Adipocyte (in vitro differentiated cells): Measurements from ENCODE around the gene LGI2.

Experiments
- DNase-seq: peaks from one replicate; pipeline ENCODE4 v3.0.0-alpha.2; 2015; ENCODE audit warnings: low read depth
- H3K27me3 ChIP-seq: replicated peaks from 2 replicates; pipeline ENCODE4 v1.7.0; 2013; ENCODE audit warnings: mild to moderate bottlenecking, low read length, moderate library complexity; ENCODE audit not compliant: control insufficient read depth, insufficient read depth
- H3K36me3 ChIP-seq: 2 replicates; pipeline ENCODE4 v1.7.0; 2013; ENCODE audit warnings: low read length, mild to moderate bottlenecking, moderate library complexity; ENCODE audit not compliant: control insufficient read depth, insufficient read depth, severe bottlenecking
- H3K4me1 ChIP-seq: 2 replicates; pipeline ENCODE4 v1.7.0; 2013; ENCODE audit warnings: mild to moderate bottlenecking, low read length, moderate library complexity; ENCODE audit not compliant: control insufficient read depth, insufficient read depth
- H3K4me3 ChIP-seq: 2 replicates; pipeline ENCODE4 v1.7.0; 2013; ENCODE audit warnings: mild to moderate bottlenecking, low read length, moderate library complexity
- H3K9ac ChIP-seq: 2 replicates; pipeline ENCODE4 v1.7.0; 2013; ENCODE audit warnings: mild to moderate bottlenecking, low read length, moderate library complexity
- H3K9me3 ChIP-seq: 2 replicates; pipeline ENCODE4 v1.7.0; 2013; ENCODE audit warnings: mild to moderate bottlenecking, low read length, moderate library complexity; ENCODE audit not compliant: control insufficient read depth

Gene LGI2

DNA sequence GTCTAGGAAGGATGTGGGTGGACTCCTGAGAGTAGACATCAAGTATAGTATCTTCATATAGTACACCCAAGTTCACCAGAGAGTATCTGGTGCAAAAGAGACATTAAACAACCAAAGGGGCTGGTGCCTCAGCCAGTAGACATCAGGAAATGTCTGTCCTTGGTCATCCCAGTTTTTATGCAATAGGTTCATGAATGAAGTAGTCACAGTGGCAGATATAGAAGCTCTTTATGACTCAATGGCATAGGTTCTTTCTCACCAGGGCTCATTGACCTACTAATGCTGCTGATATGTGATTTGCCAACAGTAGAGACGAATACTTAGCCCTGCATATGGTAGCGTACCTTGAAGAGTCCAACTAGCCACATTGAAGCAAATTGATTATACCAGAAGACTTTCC, 72.9 kb downstream of the LGI2 start:
- peaks cover 8% of the 10 kb centered on the region for H3K9me3 ChIP-seq
- H3K4me3 ChIP-seq, result no peak overlapping the region
- DNase-seq, result no peak
- no peak overlapping the region for H3K9ac ChIP-seq
- no peaks in the 10 kb centered on the region for H3K4me1 ChIP-seq
- no peaks in the 10 kb centered on the region for H3K27me3 ChIP-seq
- H3K36me3 ChIP-seq, result no peaks in the 10 kb centered on the region

DNA sequence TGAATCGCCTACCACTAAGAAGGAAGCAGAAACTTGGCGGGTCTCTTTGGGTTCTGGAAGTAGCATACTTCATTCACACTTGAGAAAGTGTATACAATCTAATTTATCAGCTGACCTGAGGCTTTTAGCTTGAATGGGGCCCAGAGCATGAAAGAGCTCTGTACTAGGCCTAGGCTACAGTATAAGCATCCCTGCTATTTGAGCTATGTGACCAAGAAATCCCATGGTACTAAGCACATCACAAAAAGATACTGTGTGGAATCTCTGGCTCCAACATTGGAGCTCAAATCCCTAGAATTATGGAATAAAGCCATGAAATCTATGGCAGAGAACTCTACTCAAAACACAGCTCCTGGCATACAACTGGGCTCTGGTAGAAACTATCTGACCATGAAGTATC, 74.0 kb downstream of the LGI2 start:
- Histone ChIP-seq H3K4me1 (no peaks in the 10 kb centered on the region), H3K9ac (no peak overlapping the region), H3K9me3 (peaks cover 8% of the 10 kb centered on the region), H3K4me3 (no peak overlapping the region), H3K36me3 (no peaks in the 10 kb centered on the region), H3K27me3 (no peaks in the 10 kb centered on the region)
- DNase-seq, result no peak

DNA sequence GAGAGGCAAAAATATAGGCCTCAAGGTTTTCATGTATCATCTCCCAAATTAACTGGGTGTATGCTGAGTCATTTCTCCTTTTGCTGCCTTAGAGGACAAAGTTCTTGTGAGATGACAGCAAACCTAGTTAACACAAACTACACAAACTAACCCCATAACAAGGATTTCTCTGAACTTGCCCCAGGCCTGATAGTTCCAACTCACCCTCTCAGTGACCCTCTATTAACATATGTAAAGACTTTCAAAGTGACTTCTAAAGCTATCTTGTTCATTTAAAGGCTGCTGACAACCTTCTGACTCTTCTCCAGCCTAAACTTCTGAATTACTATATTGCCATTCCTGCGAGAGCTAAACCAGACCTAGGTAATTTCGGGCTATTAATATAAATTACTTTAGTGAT, 74.7 kb downstream of the LGI2 start:
- Histone ChIP-seq H3K9me3 (peaks cover 8% of the 10 kb centered on the region), H3K27me3 (no peaks in the 10 kb centered on the region), H3K36me3 (no peaks in the 10 kb centered on the region), H3K4me3 (no peak overlapping the region), H3K4me1 (no peaks in the 10 kb centered on the region), H3K9ac (no peak overlapping the region)
- no peak for DNase-seq

DNA sequence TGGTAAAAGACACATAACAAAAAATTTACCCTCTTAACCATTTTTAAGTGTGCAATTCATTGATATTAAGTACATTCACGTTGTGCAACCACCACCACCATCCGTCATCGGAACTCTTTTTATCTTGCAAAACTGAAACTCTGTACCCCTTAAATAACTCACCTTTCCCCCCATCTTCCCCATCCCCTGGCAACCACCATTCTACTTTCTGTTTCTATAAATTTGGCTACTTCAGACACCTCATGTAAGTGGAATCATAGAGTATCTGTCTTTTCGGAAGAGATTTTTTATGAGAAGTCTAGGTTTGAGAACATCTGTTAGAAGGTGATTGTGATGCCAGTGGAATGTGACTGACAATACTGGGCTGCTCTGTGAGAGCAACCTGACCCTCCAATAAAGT, 78.1 kb downstream of the LGI2 start:
- no peaks in the 10 kb centered on the region for H3K4me1 ChIP-seq
- H3K9me3 ChIP-seq, result peaks cover 8% of the 10 kb centered on the region
- no peaks in the 10 kb centered on the region for H3K36me3 ChIP-seq
- H3K4me3 ChIP-seq, result no peak overlapping the region
- DNase-seq, result no peak
- H3K27me3 ChIP-seq, result peaks cover 10% of the 10 kb centered on the region
- no peak overlapping the region for H3K9ac ChIP-seq

DNA sequence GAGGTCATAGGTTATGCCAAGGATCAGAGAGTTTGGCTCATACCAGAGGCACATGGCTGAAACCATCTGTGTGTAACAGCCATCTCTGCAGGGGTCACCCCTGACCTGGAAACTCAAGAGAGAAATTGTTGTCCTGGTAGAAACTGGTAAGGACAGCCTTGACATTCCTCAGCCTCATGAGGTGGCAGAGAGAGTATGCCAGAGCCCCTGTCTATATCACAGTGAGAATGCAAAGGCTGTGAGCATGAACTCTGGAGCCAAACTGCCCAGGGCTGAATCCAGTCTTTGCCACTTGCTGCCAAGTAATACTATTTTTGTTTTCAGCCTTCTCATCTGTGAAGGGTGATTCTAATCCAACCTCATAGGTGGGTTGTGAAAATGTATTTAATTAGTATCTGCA, 80.8 kb downstream of the LGI2 start:
- no peak overlapping the region for H3K4me3 ChIP-seq
- no peaks in the 10 kb centered on the region for H3K4me1 ChIP-seq
- no peak overlapping the region for H3K9ac ChIP-seq
- H3K9me3 ChIP-seq, result peaks cover 11% of the 10 kb centered on the region
- no peak for DNase-seq
- peaks cover 10% of the 10 kb centered on the region for H3K27me3 ChIP-seq
- H3K36me3 ChIP-seq, result no peaks in the 10 kb centered on the region
